SK-N-SH (cell line): ENCODE data around the gene ZGLP1.

ENCODE experiments used
- CTCF ChIP-seq: fragments of 200-600 bp; sonication (generic); IDR thresholded peaks from 2 replicates; pipeline ENCODE4 v1.6.1; 2017; ENCODE audit warnings: antibody characterized with exemption, mild to moderate bottlenecking, moderate library complexity
- EZH2phosphoT487 ChIP-seq: fragments of 200-600 bp; sonication (generic); IDR thresholded peaks from 2 replicates; pipeline ENCODE4 v1.6.1; 2017; ENCODE audit warnings: low read depth, mixed run types, mild to moderate bottlenecking, antibody characterized with exemption, moderate library complexity, borderline replicate concordance
- FOXJ3 ChIP-seq: sonication (generic); formaldehyde crosslinking; IDR thresholded peaks from 2 replicates; pipeline ENCODE4 v1.5.1; 2020; ENCODE audit warnings: mild to moderate bottlenecking, missing genetic modification reagents
- POLR2AphosphoS5 ChIP-seq: IDR thresholded peaks from 2 replicates; pipeline ENCODE4 v1.6.1; 2012; ENCODE audit warnings: low read depth, low read length
- SIN3A ChIP-seq: IDR thresholded peaks from 2 replicates; pipeline ENCODE4 v1.6.1; 2012; ENCODE audit warnings: low read depth, mild to moderate bottlenecking, low read length, moderate library complexity, borderline replicate concordance
- TF ChIP-seq, protein P1 (sequence below): fragments of 150-350 bp; IDR thresholded peaks from 2 replicates; pipeline ENCODE4 v1.6.1; 2017; ENCODE audit warnings: antibody characterized with exemption, low read length, low read depth, borderline replicate concordance

GRCh38 chr19:10320602-10321416 lies 11.2 kb upstream of the ZGLP1 start:
- TF ChIP-seq CTCF = no peak
- TF ChIP-seq FOXJ3 (CRISPR knock-in tag) = no peak
- TF ChIP-seq EZH2phosphoT487 = no peak
- no peak for TF ChIP-seq POLR2AphosphoS5
- no peak for TF ChIP-seq SIN3A
- TF ChIP-seq, protein P1, sequence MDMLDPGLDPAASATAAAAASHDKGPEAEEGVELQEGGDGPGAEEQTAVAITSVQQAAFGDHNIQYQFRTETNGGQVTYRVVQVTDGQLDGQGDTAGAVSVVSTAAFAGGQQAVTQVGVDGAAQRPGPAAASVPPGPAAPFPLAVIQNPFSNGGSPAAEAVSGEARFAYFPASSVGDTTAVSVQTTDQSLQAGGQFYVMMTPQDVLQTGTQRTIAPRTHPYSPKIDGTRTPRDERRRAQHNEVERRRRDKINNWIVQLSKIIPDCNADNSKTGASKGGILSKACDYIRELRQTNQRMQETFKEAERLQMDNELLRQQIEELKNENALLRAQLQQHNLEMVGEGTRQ = no peak
